Ascending aorta (tissue), 2 donors: ENCODE data around the gene SHISA2. TPM values are rescaled to one million over a fixed set of nuclear protein-coding genes. Genes with fewer than 3 reads are reported as not detected.
"Not testable (repeated sequence)": the region's sequence is repeated elsewhere in the genome, so short reads cannot be mapped to it uniquely, and the experiment has no call there.

Experiments
- DNase-seq, 2 donors: peaks; one replicate each; pipeline ENCODE4 v3.0.0-alpha.2; 2019; ENCODE audit warnings: low spot score in 2 of 2
- H3K27ac ChIP-seq, 2 donors: fragments of 200-600 bp; sonication (generic); one replicate each; pipeline ENCODE4 v1.5.1; 2016 to 2017; ENCODE audit warnings: mild to moderate bottlenecking in 1 of 2
- H3K27me3 ChIP-seq: fragments of 200-600 bp; sonication (generic); one replicate; pipeline ENCODE4 v1.5.1; 2017
- H3K36me3 ChIP-seq, 2 donors: fragments of 200-600 bp; sonication (generic); one replicate each; pipeline ENCODE4 v1.5.1; 2016
- H3K4me1 ChIP-seq, 2 donors: fragments of 200-600 bp; sonication (generic); one replicate each; pipeline ENCODE4 v1.5.1; 2016 to 2017; ENCODE audit warnings: mild to moderate bottlenecking in 1 of 2
- H3K4me3 ChIP-seq, 2 donors: fragments of 200-600 bp; sonication (generic); one replicate each; pipeline ENCODE4 v1.5.1; 2016 to 2017; ENCODE audit warnings: mild to moderate bottlenecking in 1 of 2
- H3K9me3 ChIP-seq, 2 donors: fragments of 200-600 bp; sonication (generic); one replicate each; pipeline ENCODE4 v1.5.1; 2016
- CTCF ChIP-seq, 3 experiments: fragments of 200-600 bp in 2 of 3; fragments of 450-650 bp in 1 of 3; sonication (generic) in 2 of 3; IDR thresholded peaks; one replicate each; pipeline ENCODE4 v1.5.1; 2016 to 2019; ENCODE audit warnings: antibody characterized with exemption in 3 of 3, mild to moderate bottlenecking in 1 of 3, moderate library complexity in 1 of 3
- intact Hi-C: fragments of 100-400 bp; cut with DNase I; formaldehyde crosslinking; loops from one replicate; pipeline ENCODE4 v1.15.1; 2023
- total RNA-seq: library from RNA; depleted of rRNA; stranded (reverse); fragments of >200 nt; gene quantifications from one replicate; pipeline ENCODE4 v1.1.0, GENCODE V29; 2016

The SHISA2 gene
- total RNA-seq: not detected

DNA sequence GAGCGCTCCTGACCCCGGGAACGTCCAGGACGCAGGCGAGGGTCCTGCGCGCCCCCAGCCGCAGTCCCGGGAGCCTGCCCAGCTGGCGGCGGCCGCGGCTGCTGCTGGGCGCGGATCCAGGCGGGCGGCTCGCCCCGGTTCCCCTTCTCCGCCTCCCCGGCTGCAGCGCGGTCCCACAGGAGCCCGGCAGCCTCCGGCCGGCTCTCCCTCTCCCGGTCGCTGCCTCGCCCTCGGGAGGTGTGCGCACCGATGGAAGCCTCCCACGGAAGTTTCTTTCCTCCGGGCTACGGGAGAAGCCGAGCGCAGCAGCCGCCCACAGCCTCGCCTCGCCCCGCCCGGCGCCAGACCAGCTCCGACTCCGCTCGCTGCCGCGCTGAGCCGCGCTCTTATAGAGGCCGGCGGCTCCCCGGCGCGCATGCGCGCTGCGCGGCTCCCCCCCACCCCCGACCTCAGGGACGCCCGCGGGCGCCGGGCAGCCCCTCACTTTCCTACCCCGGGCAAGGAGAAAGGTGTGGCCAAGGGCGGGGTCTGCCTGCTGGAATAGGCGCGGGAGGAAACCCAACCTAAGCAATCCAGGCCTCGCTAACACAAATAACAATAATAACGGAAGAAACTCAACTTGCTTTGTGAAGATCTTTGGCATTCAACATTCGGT is at the start of gene SHISA2:
Gene SHISA2 (minus strand): TSS at position 360 of the 655 bp plus-strand sequence. CDS start 1,041 bp downstream, outside the sequence.
- Histone ChIP-seq H3K4me3 (peak within 1 kb of the TSS; percentile 51 to 59), H3K27ac (no peak within 1 kb of the TSS), H3K27me3 (peaks cover 18% of the 10 kb centered on the region), H3K9me3 (no peaks in the 10 kb centered on the region), H3K4me1 (peaks cover 3 to 7% of the 10 kb centered on the region in 2 donors), H3K36me3 (no peaks in the 10 kb centered on the region)
- TF ChIP-seq CTCF (IDR thresholded peaks at IDR 0.05): no peak
- DNase-seq: no peak
- intact Hi-C loops: no loop called here

DNA sequence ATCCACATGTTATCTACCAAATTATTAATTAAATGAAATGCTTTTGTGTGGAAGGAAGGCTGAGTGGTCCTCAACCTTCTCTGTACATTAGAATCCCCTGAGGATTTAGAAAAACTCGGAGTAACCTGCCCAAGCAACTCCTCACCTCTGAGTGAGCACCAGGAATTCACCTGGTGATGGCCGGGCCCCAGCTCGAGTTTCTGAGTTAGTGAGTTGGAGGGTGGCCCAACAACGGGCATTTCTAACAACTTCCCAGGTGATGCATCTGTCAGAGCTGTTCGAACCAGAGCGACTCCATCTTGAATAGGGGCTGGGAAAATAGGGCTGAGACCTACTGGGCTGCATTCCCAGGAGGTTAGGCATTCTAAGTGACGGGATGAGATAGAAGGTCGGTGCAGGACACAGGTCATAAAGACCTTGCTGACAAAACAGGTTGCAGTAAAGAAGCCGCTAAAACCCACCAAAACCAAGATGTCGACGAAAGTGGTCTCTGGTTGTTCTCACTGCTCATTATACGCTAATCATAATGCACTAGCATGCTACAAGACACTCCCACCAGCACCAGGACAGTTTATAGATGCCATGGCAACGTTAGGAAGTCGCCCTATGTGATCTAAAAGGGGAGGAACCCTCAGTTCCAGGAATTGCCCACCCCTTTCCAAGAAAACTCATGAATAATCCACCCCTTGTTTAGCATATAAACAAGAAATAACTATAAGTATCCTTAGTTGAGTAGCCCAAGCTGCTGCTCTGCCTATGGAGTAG is 44.2 kb upstream of the SHISA2 start:
- H3K4me1 ChIP-seq: no peaks in the 10 kb centered on the region
- no peaks in the 10 kb centered on the region for H3K36me3 ChIP-seq
- intact Hi-C loops: no loop called here
- H3K27ac ChIP-seq: no peak overlapping the region
- no peak for DNase-seq
- no peak for TF ChIP-seq CTCF (IDR thresholded peaks at IDR 0.05)
- no peak overlapping the region for H3K4me3 ChIP-seq
- H3K9me3 ChIP-seq: no peaks in the 10 kb centered on the region
- H3K27me3 ChIP-seq: no peaks in the 10 kb centered on the region

DNA sequence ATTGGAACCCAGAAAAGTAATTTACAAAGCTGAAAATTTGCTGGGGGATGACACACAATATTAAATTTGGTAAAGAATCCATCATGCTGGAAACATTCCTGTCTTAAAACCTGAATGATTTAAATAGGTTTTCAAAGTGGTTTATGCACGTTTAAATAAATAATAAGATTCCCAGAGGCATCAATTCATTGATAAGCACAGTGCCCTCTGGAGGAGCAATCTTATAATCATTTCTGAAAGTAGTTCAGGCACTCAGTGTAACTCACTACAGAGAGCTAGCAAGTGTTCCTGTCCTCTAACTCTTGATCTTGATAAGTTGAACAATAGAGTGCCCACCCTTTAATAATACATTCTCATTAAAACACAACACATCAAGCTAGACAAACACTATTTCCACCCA is 43.5 kb upstream of the SHISA2 start:
- H3K27ac ChIP-seq: no peak overlapping the region
- no peaks in the 10 kb centered on the region for H3K4me1 ChIP-seq
- H3K36me3 ChIP-seq: no peaks in the 10 kb centered on the region
- no peak for TF ChIP-seq CTCF (IDR thresholded peaks at IDR 0.05)
- no peaks in the 10 kb centered on the region for H3K9me3 ChIP-seq
- H3K4me3 ChIP-seq: no peak overlapping the region
- no peaks in the 10 kb centered on the region for H3K27me3 ChIP-seq
- intact Hi-C loops: no loop called here
- DNase-seq: no peak

DNA sequence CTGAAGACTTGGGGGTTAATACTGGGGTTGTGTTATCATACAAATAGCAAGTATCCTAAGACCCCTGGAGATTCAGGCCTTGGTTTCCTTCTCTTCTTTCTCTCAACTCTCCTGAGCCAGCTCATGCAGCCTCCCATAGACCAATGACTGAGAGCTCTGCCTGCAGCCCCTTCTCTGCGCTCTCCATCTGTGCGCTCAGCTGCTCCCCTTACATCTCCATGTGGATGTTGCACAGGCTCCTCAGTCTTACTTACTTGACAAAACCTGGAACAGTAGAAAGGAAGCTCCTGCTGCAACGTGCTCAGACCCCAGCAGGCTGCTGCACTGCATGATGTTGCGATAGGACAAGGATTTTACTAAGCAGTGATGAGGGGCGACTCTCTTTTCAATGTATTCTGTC is 25.0 kb upstream of the SHISA2 start:
- H3K27ac ChIP-seq, H3K4me1 ChIP-seq, H3K27me3 ChIP-seq, DNase-seq, H3K9me3 ChIP-seq, H3K4me3 ChIP-seq, H3K36me3 ChIP-seq, intact Hi-C loops: not testable (repeated sequence)

- DNase-seq: no peak
Observed at GRCh38 chr13:26075498-26075897, 23.7 kb upstream of the SHISA2 start.

More at GRCh38 chr13:26075498-26075897, 23.7 kb upstream of the SHISA2 start:
- TF ChIP-seq CTCF (IDR thresholded peaks at IDR 0.05): no peak
- no peak overlapping the region for H3K27ac ChIP-seq
- H3K4me3 ChIP-seq: no peak overlapping the region
- intact Hi-C loops: no loop called here
- no peaks in the 10 kb centered on the region for H3K9me3 ChIP-seq
- H3K27me3 ChIP-seq: no peaks in the 10 kb centered on the region
- no peaks in the 10 kb centered on the region for H3K4me1 ChIP-seq
- no peaks in the 10 kb centered on the region for H3K36me3 ChIP-seq
